ENCODE measurements around the gene PTRH2. TPM values are rescaled to one million over a fixed set of nuclear protein-coding genes. Genes with fewer than 3 reads are reported as not detected.

The PTRH2 gene
- 36.5 and 39.4 TPM in 2 replicates for total RNA-seq (2021; fragmentation: NEBNext Ultra II Directional; extraction: Animal tissue kit (Norgen Biotek cat#: 25700))
- 23.9 and 43.2 TPM in 2 replicates for polyA plus RNA-seq (2011; rRNA removed)
- polyA plus RNA-seq (2011; cell fraction: cytosol; rRNA removed): 53.2 TPM
- polyA plus RNA-seq (2011; cell fraction: nucleus; rRNA removed): 22.9 TPM
- polyA plus RNA-seq (2012, experiment 1 of 2): 47.3 to 54.8 TPM (median 51.6 TPM) in 4 replicates
- polyA plus RNA-seq (2012, experiment 2 of 2): 9.0 TPM
- 51.8 TPM for polyA plus RNA-seq (2013, experiment 1 of 2)
- 61.4 TPM for polyA plus RNA-seq (2013, experiment 2 of 2)
- polyA minus RNA-seq (2011; rRNA and poly(A)+ RNA removed): 26.7 and 30.2 TPM in 2 replicates
- 11.4 TPM for polyA minus RNA-seq (2011; cell fraction: cytosol; rRNA and poly(A)+ RNA removed)
- polyA minus RNA-seq (2011; cell fraction: nucleus; rRNA and poly(A)+ RNA removed): 30.5 TPM
- long read RNA-seq, experiment 1, full-length matches to known transcripts: 38 of 42 reads
- long read RNA-seq, experiment 1, partial matches to known transcripts: 2 of 42 reads
- long read RNA-seq, experiment 1, other reads (novel, unspliced or antisense): 2 of 42 reads
- long read RNA-seq, experiment 2, full-length matches to known transcripts: 19 of 24 reads
- long read RNA-seq, experiment 2, partial matches to known transcripts: 0 of 24 reads
- long read RNA-seq, experiment 2, other reads (novel, unspliced or antisense): 5 of 24 reads

- H4K5ac ChIP-seq (ENCODE audit: insufficient read length, low read depth, low read length): peak within 1 kb of the TSS; percentile 91
- peak within 1 kb of the TSS; percentile 89 to 98 (median 92) for H3K9ac ChIP-seq (replicated peaks in 1 of 4; ENCODE audit: extremely low read depth in 1 of 4, low read depth in 3 of 4, low read length in 3 of 4)
- peak within 1 kb of the TSS; percentile 83; the same call in 1 of the 2 replicates for H4K8ac ChIP-seq (ENCODE audit: extremely low read depth, insufficient read depth, low read length)
- H3K23ac ChIP-seq (ENCODE audit: insufficient read length): no peak within 1 kb of the TSS
- no peaks in the 10 kb centered on the region for H3K27me3 ChIP-seq (replicated peaks in 1 of 4; ENCODE audit: control insufficient read depth in 3 of 4, extremely low read depth in 1 of 4, insufficient read depth in 3 of 4, low read length in 3 of 4)
- H2AFZ ChIP-seq (ENCODE audit: low read length): peak within 1 kb of the TSS; percentile 95; the same call in 1 of the 2 replicates
- no peaks in the 10 kb centered on the region; the same call in 1 of the 2 replicates for H3K79me1 ChIP-seq (ENCODE audit: low read depth, low read length)
- no peak within 1 kb of the TSS for H2BK12ac ChIP-seq (ENCODE audit: low read depth, low read length)
- H3K27ac ChIP-seq (ENCODE audit: low read depth, low read length): peak within 1 kb of the TSS; percentile 81
- H3K9me3 ChIP-seq (ENCODE audit: insufficient read depth in 2 of 2, low read depth in 1 of 2, low read length in 1 of 2): no peaks in the 10 kb centered on the region
- FAIRE-seq: peak; percentile 85
- H3K56ac ChIP-seq (replicated peaks; ENCODE audit: insufficient read length, low read depth, low read length): peak within 1 kb of the TSS; percentile 62
- peak within 1 kb of the TSS; percentile 94 to 99 (median 98) for H3K4me3 ChIP-seq (ENCODE audit: extremely low read depth in 1 of 4, insufficient read depth in 2 of 4, low read depth in 3 of 4, low read length in 4 of 4)
- H3K23me2 ChIP-seq (ENCODE audit: low read depth, low read length): peaks cover 4% of the 10 kb centered on the region; the same call in 1 of the 2 replicates
- no peak within 1 kb of the TSS for H2AK5ac ChIP-seq (ENCODE audit: low read depth, low read length)
- H2BK5ac ChIP-seq (ENCODE audit: low read depth, low read length): peak within 1 kb of the TSS; percentile 95
- 1% methylated on average over 45 of the region's 45 CpGs; no CpG with 5 or more reads in 1 of the 2 experiments for WGBS, 2 experiments (ENCODE audit: extremely low coverage in 1 of 2, insufficient coverage in 1 of 2, insufficient read length in 1 of 2, insufficient replicate concordance in 2 of 2, low coverage in 1 of 2, low lambda C conversion rate in 2 of 2, missing lambda C conversion rate in 1 of 2)
- H3K4ac ChIP-seq (replicated peaks; ENCODE audit: insufficient read length, low read depth, low read length): peak within 1 kb of the TSS; percentile 41
- H3K4me2 ChIP-seq (ENCODE audit: insufficient read depth in 1 of 2, low read depth in 2 of 2, low read length in 2 of 2): peak within 1 kb of the TSS; percentile 84 to 86
- H3K14ac ChIP-seq (ENCODE audit: insufficient read length): no peak within 1 kb of the TSS
- peaks cover 11 to 13% of the 10 kb centered on the region in 2 experiments for H4K20me1 ChIP-seq (replicated peaks in 1 of 2; ENCODE audit: control insufficient read depth in 1 of 2, insufficient read depth in 2 of 2, low read length in 2 of 2)
- ChIA-PET POLR2A (ENCODE audit: partially characterized antibody) (interaction anchor here (0.6 to 2.8 kb wide), 17 partner anchors 9 to 443 kb away, joined by 3 to 20 read pairs (median 3); partner anchors contain the start of genes CA4, CLTC and RNFT1), CTCF (ENCODE audit: partially characterized antibody) (interaction anchor here (0.6 to 0.9 kb wide), 2 partner anchors 85 to 330 kb away, joined by 3 read pairs; no protein-coding TSS in a partner anchor)
- no peak within 1 kb of the TSS for H2BK120ac ChIP-seq (replicated peaks; ENCODE audit: low read depth, low read length)
- H2BK15ac ChIP-seq (ENCODE audit: low read length): 0 out of 2 replicates have a peak within 1 kb of the TSS, but pooled peaks have one; percentile 38
- peaks cover 40 to 89% of the 10 kb centered on the region in 2 experiments for H3K79me2 ChIP-seq (ENCODE audit: control insufficient read depth in 1 of 2, insufficient read depth in 2 of 2, low read length in 2 of 2)
- no peak within 1 kb of the TSS for H2BK20ac ChIP-seq (ENCODE audit: low read length)
- no peaks in the 10 kb centered on the region; a peak in 1 of 7 replicates for H3K4me1 ChIP-seq (replicated peaks in 1 of 4; ENCODE audit: control insufficient read depth in 3 of 4, insufficient read depth in 4 of 4, low read length in 3 of 4)
- H4K91ac ChIP-seq (replicated peaks; ENCODE audit: insufficient read length, low read length): no peak within 1 kb of the TSS
- H3K36me3 ChIP-seq (ENCODE audit: control insufficient read depth in 2 of 4, insufficient read depth in 4 of 4, low read length in 3 of 4): peaks cover 0 to 4% (median 0%) of the 10 kb centered on the region in 4 experiments; a peak in 2 of 8 replicates
- peak; percentile 92 to 98 for DNase-seq (ENCODE audit: low read depth in 1 of 2, low spot score in 2 of 2)
- no peak within 1 kb of the TSS for H3K18ac ChIP-seq (ENCODE audit: extremely low read depth, low read length)
- no peak for TF ChIP-seq ATF3 (IDR thresholded peaks at IDR 0.05; ENCODE audit: insufficient read depth, low read depth, low read length)
- TF ChIP-seq SIX5 (IDR thresholded peaks at IDR 0.05; ENCODE audit: low read depth, low read length): no peak
- no peak for TF ChIP-seq NRF1 (IDR thresholded peaks at IDR 0.05; ENCODE audit: low read depth, low read length)
- peak; percentile 86; a peak in 3 of 4 replicates for TF ChIP-seq SIN3A (conservative IDR thresholded peaks at IDR 0.05 in 1 of 2, IDR thresholded peaks at IDR 0.05 in 1 of 2; ENCODE audit: low read depth in 1 of 2, low read length in 2 of 2)
- 0 out of 2 replicates have a peak, but pooled peaks have one; percentile 20 for TF ChIP-seq CEBPB (IDR thresholded peaks at IDR 0.05; ENCODE audit: low read depth, low read length)
- peak; percentile 89 for TF ChIP-seq BRCA1 (IDR thresholded peaks at IDR 0.05; ENCODE audit: low read depth, low read length)
- peak; percentile 60; the same call in 1 of the 2 replicates for TF ChIP-seq JUND (IDR thresholded peaks at IDR 0.05; ENCODE audit: low read length)
Observed at GRCh38 chr17:59707149-59707970, at the start of gene PTRH2, which contains the start of gene VMP1. TSS of gene PTRH2 (minus strand) at chr17:59707430. CDS start at chr17:59697978, 9,452 bp downstream. TSS of gene VMP1 (plus strand) at chr17:59707654. CDS start at chr17:59731447, 23,793 bp downstream.

Data from H1 (cell line).